Measurements from ENCODE around the gene KSR1. TPM values are rescaled to one million over a fixed set of nuclear protein-coding genes. Genes with fewer than 3 reads are reported as not detected.

KSR1 gene
- total and polyA plus RNA-seq, 2 of the 4 experiments (the other 2 are of a cell fraction), result 12.5 to 21.9 TPM

DNA sequence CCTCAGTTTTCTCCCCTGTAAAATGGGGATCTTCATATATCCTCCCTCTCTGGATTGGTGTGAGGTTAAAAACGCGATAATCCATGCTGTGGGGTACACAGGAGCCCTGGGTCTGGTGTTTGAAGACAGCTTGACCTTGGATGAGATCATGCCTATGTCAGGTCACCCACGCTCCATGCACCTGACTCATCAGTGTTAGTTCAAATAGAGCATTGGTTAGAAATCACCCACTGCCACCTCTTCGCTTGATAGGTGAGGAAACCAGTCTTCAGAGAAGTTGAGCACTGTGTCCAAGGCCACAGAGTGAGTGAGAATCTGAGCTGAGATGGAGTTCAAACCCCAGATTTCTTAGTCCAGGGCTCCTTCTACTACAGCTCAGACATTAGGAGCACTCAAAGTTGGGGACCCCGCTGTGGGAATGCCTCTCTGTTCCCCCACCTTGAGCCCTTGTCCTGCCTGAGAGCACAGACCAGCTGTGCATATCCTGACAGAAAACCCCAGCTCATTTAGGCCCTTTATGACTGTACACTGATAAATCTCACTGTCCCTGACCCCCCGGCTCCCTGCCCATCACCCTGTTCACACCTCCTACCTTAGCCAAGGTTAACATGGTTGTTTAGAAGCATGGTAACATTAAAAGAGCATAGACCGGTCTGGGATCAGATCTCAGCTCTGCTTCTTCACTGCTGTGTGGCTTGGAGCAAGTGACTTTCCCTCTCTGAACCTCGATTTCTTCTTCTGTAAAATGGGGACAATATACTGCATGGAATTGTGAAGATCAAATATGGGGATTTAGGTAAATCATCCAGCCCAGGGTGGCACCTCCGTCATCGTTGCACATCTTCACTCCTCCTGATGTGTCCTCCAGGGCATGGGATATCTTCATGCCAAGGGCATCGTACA, 152.3 kb downstream of the KSR1 start:
- dilution Hi-C loops (cut with HindIII; ENCODE audit: low sequenced_read_pairs, unreplicated experiment), result no loop called here

More for the DNA sequence above, 152.3 kb downstream of the KSR1 start:
- in situ Hi-C loops (cut with MboI; ENCODE audit: low sequenced_read_pairs) (no loop called here), intact Hi-C loops (cut with micrococcal nuclease) (no loop called here)
- Histone ChIP-seq H3K4me2 (ENCODE audit: low read depth, low read length) (no peak overlapping the region), H4K5ac (ENCODE audit: low read depth, low read length) (no peak overlapping the region), H3K9me1 (ENCODE audit: insufficient read depth, low read length) (no peaks in the 10 kb centered on the region; the same call in 1 of the 2 replicates), H2BK20ac (ENCODE audit: low read depth, low read length) (no peak overlapping the region), H3K18ac (ENCODE audit: low read depth, low read length) (no peak overlapping the region), H4K20me1 (ENCODE audit: insufficient read depth, low read length) (peaks cover 4% of the 10 kb centered on the region; the same call in 1 of the 2 replicates), H3K27ac (ENCODE audit: insufficient read depth, low read length) (no peak overlapping the region), H3K79me1 (ENCODE audit: low read depth in 1 of 2, low read length in 2 of 2) (no peaks in the 10 kb centered on the region; a peak in 2 of 4 replicates), H2AFZ (replicated peaks; ENCODE audit: low read length, poor library complexity) (no peak overlapping the region), H2AK5ac (ENCODE audit: low read depth, low read length) (no peak overlapping the region), H3K4me3 (ENCODE audit: insufficient read depth, low read depth, low read length) (no peak overlapping the region), H4K8ac (ENCODE audit: low read depth in 2 of 2, low read length in 2 of 2) (no peak overlapping the region), H3K4me1 (ENCODE audit: control insufficient read depth, insufficient read depth, low read length) (peaks cover 8% of the 10 kb centered on the region; the same call in 1 of the 2 replicates), H3K9me3 (ENCODE audit: control insufficient read depth, insufficient read depth, low read length) (no peaks in the 10 kb centered on the region), H3K23ac (ENCODE audit: low read depth, low read length) (no peak overlapping the region), H4K91ac (ENCODE audit: insufficient read depth, low read depth, low read length) (no peak overlapping the region), H3K36me3 (ENCODE audit: control insufficient read depth, insufficient read depth, low read length) (peaks cover 90% of the 10 kb centered on the region), H2BK5ac (ENCODE audit: low read depth, low read length, poor library complexity, severe bottlenecking) (no peak overlapping the region), H3K4ac (ENCODE audit: low read depth, low read length) (no peak overlapping the region), H2BK15ac (ENCODE audit: low read depth, low read length) (no peak overlapping the region), H3K9ac (ENCODE audit: low read depth, low read length) (no peak overlapping the region), H3K27me3 (ENCODE audit: control insufficient read depth, insufficient read depth, low read length) (no peaks in the 10 kb centered on the region), H2BK120ac (ENCODE audit: low read depth, low read length) (no peak overlapping the region), H2AK9ac (replicated peaks; ENCODE audit: low read depth, low read length, poor library complexity) (no peak overlapping the region), H3K56ac (ENCODE audit: extremely low read depth, insufficient read depth, low read length) (no peak overlapping the region), H3K14ac (replicated peaks; ENCODE audit: low read depth, low read length) (no peak overlapping the region)
- BruUV-seq (replicated peaks), result no TSS peak
- ChIA-PET POLR2A (ENCODE audit: unreplicated experiment) (no interaction called here), CTCF (interaction anchor here (1.1 kb wide), 1 partner anchor 9 kb away, joined by 3 read pairs; no protein-coding TSS in a partner anchor)
- TF ChIP-seq CHD1 (IDR thresholded peaks at IDR 0.05; ENCODE audit: low read depth, low read length), result no peak
- TF ChIP-seq SMC3 (IDR thresholded peaks at IDR 0.05; ENCODE audit: low read depth, low read length), result no peak
- no peak for TF ChIP-seq MAFK (IDR thresholded peaks at IDR 0.05; ENCODE audit: low read depth, low read length)
- no peak for TF ChIP-seq RCOR1 (IDR thresholded peaks at IDR 0.05; ENCODE audit: insufficient replicate concordance, low read length)
- TF ChIP-seq POLR2A (IDR thresholded peaks at IDR 0.05; ENCODE audit: low read depth, low read length), result no peak
- no peak for TF ChIP-seq MXI1 (IDR thresholded peaks at IDR 0.05; ENCODE audit: borderline replicate concordance, low read depth, low read length)
- TF ChIP-seq NFE2L2 (IDR thresholded peaks at IDR 0.05; ENCODE audit: low read depth, low read length), result no peak
- no peak for TF ChIP-seq RFX5 (IDR thresholded peaks at IDR 0.05; ENCODE audit: low read depth, low read length)
- no peak for TF ChIP-seq MAZ (IDR thresholded peaks at IDR 0.05; ENCODE audit: borderline replicate concordance, low read depth, low read length)
- no peak for TF ChIP-seq CEBPB (IDR thresholded peaks at IDR 0.05; ENCODE audit: low read depth, low read length)
- TF ChIP-seq, protein P1, sequence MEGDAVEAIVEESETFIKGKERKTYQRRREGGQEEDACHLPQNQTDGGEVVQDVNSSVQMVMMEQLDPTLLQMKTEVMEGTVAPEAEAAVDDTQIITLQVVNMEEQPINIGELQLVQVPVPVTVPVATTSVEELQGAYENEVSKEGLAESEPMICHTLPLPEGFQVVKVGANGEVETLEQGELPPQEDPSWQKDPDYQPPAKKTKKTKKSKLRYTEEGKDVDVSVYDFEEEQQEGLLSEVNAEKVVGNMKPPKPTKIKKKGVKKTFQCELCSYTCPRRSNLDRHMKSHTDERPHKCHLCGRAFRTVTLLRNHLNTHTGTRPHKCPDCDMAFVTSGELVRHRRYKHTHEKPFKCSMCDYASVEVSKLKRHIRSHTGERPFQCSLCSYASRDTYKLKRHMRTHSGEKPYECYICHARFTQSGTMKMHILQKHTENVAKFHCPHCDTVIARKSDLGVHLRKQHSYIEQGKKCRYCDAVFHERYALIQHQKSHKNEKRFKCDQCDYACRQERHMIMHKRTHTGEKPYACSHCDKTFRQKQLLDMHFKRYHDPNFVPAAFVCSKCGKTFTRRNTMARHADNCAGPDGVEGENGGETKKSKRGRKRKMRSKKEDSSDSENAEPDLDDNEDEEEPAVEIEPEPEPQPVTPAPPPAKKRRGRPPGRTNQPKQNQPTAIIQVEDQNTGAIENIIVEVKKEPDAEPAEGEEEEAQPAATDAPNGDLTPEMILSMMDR (conservative IDR thresholded peaks at IDR 0.05; ENCODE audit: low read depth, low read length), result no peak
- no peak for TF ChIP-seq FOS (IDR thresholded peaks at IDR 0.05; ENCODE audit: low read depth, low read length)
- DNase-seq, result no peak
- 82% methylated on average over 2 of the region's 11 CpGs; no CpG with 5 or more reads in 1 of the 2 experiments for WGBS, 2 experiments (ENCODE audit: extremely low coverage in 2 of 2, insufficient read length in 1 of 2)
- no peak for ATAC-seq (ENCODE audit: low read depth)
